HEK293T (cell line): ENCODE measurements around the gene MARF1.
"Not testable (repeated sequence)": the region's sequence is repeated elsewhere in the genome, so short reads cannot be mapped to it uniquely, and the experiment has no call there.

Experiments used
- CTCF ChIA-PET: fragments of 350-600 bp; formaldehyde crosslinking; extraction: SDS; loops from one replicate; lab custom pipeline; 2021; ENCODE audit warnings: antibody characterized with exemption, inconsistent platforms; lab: Yijun Ruan, JAX
- POLR2A ChIA-PET: fragments of 350-600 bp; formaldehyde crosslinking; extraction: SDS; loops from one replicate; lab custom pipeline; 2020; ENCODE audit warnings: antibody characterized with exemption, inconsistent platforms; lab: Yijun Ruan, JAX
- DNase-seq: peaks from one replicate; pipeline ENCODE4 v3.0.0; 2012; ENCODE audit warnings: mixed read lengths; ENCODE audit errors: extremely low spot score
- ARNT ChIP-seq: fragments of 450-650 bp; IDR thresholded peaks from 2 replicates; pipeline ENCODE4 v1.6.1; 2017; ENCODE audit warnings: mild to moderate bottlenecking
- BHLHE40 ChIP-seq: fragments of 450-650 bp; IDR thresholded peaks from 2 replicates; pipeline ENCODE4 v1.6.1; 2016; ENCODE audit warnings: mild to moderate bottlenecking, moderate library complexity, borderline replicate concordance
- CTBP1 ChIP-seq: fragments of 450-650 bp; IDR thresholded peaks from 2 replicates; pipeline ENCODE4 v1.6.1; 2016; ENCODE audit warnings: borderline replicate concordance
- ELF4 ChIP-seq: fragments of 450-650 bp; IDR thresholded peaks from 2 replicates; pipeline ENCODE4 v1.6.1; 2017; ENCODE audit warnings: antibody characterized with exemption
- FOXA1 ChIP-seq: fragments of 450-650 bp; IDR thresholded peaks from 2 replicates; pipeline ENCODE4 v1.6.1; 2016; ENCODE audit warnings: mild to moderate bottlenecking
- FOXK2 ChIP-seq: fragments of 450-650 bp; IDR thresholded peaks from 2 replicates; pipeline ENCODE4 v1.6.1; 2016; ENCODE audit warnings: mild to moderate bottlenecking
- FOXM1 ChIP-seq: fragments of 450-650 bp; IDR thresholded peaks from 2 replicates; pipeline ENCODE4 v1.6.1; 2017; ENCODE audit warnings: mild to moderate bottlenecking, borderline replicate concordance
- HDGF ChIP-seq: fragments of 450-650 bp; IDR thresholded peaks from 2 replicates; pipeline ENCODE4 v1.6.1; 2017; ENCODE audit warnings: antibody characterized with exemption, borderline replicate concordance
- L3MBTL2 ChIP-seq: fragments of 450-650 bp; conservative IDR thresholded peaks from 2 replicates; pipeline ENCODE4 v1.6.1; 2016; ENCODE audit warnings: mild to moderate bottlenecking
- LEF1 ChIP-seq: fragments of 450-650 bp; IDR thresholded peaks from 2 replicates; pipeline ENCODE4 v1.6.1; 2017; ENCODE audit warnings: mild to moderate bottlenecking, borderline replicate concordance
- NFRKB ChIP-seq: fragments of 450-650 bp; IDR thresholded peaks from 2 replicates; pipeline ENCODE4 v1.6.1; 2016; ENCODE audit warnings: mild to moderate bottlenecking, moderate library complexity
- PKNOX1 ChIP-seq: fragments of 450-650 bp; IDR thresholded peaks from 2 replicates; pipeline ENCODE4 v1.6.1; 2016
- SP1 ChIP-seq: fragments of 450-650 bp; IDR thresholded peaks from 2 replicates; pipeline ENCODE4 v1.6.1; 2017
- SUZ12 ChIP-seq: fragments of 450-650 bp; IDR thresholded peaks from 2 replicates; pipeline ENCODE4 v1.6.1; 2016; ENCODE audit warnings: mild to moderate bottlenecking
- TARDBP ChIP-seq: fragments of 450-650 bp; IDR thresholded peaks from 2 replicates; pipeline ENCODE4 v1.6.1; 2016
- ZNF384 ChIP-seq: fragments of 450-650 bp; IDR thresholded peaks from 2 replicates; pipeline ENCODE4 v1.6.1; 2016

The MARF1 gene

GRCh38 chr16:15610369-15610871 lies 32.5 kb downstream of the MARF1 start:
- POLR2A ChIA-PET = no interaction called here
- TF ChIP-seq SUZ12 (no peak), ELF4 (no peak), FOXM1 (no peak), LEF1 (no peak), ZNF384 (no peak), L3MBTL2 (no peak), HDGF (no peak), CTBP1 (no peak), BHLHE40 (no peak), PKNOX1 (no peak), FOXK2 (no peak), SP1 (no peak), ARNT (no peak), FOXA1 (no peak), TARDBP (no peak), NFRKB (no peak)
- CTCF ChIA-PET = no interaction called here
- DNase-seq = no peak

- CTCF ChIA-PET = no interaction called here
- no peak for DNase-seq
- no peak for TF ChIP-seq L3MBTL2
- TF ChIP-seq TARDBP = no peak
- no peak for TF ChIP-seq BHLHE40
- no peak for TF ChIP-seq ZNF384
- no peak for TF ChIP-seq ELF4
- TF ChIP-seq FOXK2 = no peak
- no peak for TF ChIP-seq ARNT
- no peak for TF ChIP-seq SP1
- POLR2A ChIA-PET = no interaction called here
Measured at GRCh38 chr16:15609286-15609649, 33.7 kb downstream of the MARF1 start.

DNA sequence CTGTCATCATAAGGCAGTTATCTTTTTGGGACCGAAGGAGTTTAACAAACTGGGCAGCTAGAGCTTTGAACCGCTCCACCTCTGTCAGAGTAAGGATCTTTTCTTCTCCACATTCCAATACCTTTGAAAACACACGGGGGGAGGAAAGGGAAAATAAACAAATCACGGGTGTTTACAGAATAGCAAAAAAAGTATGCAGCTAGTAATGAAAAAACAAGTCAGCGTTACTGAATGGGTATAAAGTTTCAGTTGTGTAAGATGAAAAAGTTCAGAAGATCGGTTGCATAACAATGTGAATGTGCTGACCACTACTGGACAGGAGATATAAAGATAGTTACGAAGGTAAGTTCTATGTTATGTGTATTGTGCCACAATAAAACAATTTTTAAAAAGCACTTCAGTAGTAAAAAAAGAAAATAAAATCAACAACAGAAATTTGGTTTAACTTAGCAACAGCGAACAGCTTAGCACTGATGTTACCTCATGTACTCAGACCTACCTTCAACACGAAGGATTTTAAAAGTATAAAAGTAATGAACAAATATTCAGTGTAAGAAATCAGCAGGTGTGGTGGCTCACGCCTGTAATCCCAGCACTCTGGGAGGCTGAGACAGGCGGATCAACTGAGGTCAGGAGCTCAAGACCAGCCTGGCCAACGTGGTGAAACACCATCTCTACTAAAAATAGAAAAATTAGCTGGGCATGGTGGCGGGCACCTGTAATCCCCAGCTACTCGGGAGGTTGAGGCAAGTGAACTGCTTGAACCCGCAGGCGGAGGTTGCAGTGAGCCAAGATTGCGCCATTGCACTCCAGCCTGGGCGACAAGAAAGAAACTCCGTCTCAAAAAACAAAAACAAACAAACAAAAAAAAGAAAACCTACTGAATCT lies 34.3 kb downstream of the MARF1 start:
- CTCF ChIA-PET = no interaction called here

DNA sequence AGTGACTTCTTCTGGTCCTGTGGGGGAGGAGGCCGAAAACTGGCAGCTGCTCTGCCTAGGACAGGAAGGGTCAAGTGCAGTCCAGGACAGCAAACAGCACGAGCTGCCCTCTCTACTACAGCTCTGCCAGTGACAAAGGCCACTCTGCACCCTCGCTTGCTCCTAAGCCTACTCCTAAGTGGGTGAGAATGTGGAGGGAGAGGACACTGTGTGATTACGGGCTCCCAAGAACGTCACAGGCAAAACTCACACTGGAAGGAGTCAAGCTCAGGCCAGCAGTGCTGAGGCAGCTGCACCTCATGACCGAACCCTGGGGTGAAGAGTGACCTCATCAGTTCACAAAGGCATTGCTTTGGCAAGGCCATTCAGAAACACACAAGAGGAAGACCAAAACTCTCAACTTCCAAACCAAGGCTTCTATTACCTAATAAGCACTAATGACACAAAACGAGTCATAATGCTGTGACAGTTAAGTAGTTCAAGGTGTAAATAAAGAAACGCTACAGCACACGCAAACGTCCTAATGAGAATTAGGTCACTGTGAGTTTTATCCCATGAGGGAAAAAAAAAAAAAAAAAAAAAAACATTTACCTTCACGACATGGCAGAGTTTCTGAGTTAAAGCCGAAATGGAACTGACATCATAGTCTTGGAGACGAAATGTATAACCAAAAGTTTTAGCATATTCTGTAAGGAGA lies 35.1 kb downstream of the MARF1 start:
- POLR2A ChIA-PET = no interaction called here
- TF ChIP-seq L3MBTL2 (no peak), TARDBP (no peak), FOXA1 (no peak), BHLHE40 (no peak), SUZ12 (no peak), HDGF (no peak), ZNF384 (no peak), ELF4 (no peak), NFRKB (no peak), FOXM1 (no peak), LEF1 (no peak), FOXK2 (no peak), ARNT (no peak), PKNOX1 (no peak), SP1 (no peak), CTBP1 (no peak)
- CTCF ChIA-PET = no interaction called here
- no peak for DNase-seq

More for the DNA sequence above, 34.3 kb downstream of the MARF1 start:
- POLR2A ChIA-PET = no interaction called here
- no peak for TF ChIP-seq ELF4
- no peak for TF ChIP-seq ZNF384
- TF ChIP-seq HDGF = no peak
- no peak for TF ChIP-seq FOXK2
- no peak for TF ChIP-seq FOXA1
- no peak for TF ChIP-seq ARNT
- TF ChIP-seq LEF1 = no peak
- no peak for TF ChIP-seq SUZ12
- TF ChIP-seq SP1 = no peak
- DNase-seq = no peak

GRCh38 chr16:15607221-15607699 lies 35.7 kb downstream of the MARF1 start:
- CTCF ChIA-PET, DNase-seq, POLR2A ChIA-PET: not testable (repeated sequence)

DNA sequence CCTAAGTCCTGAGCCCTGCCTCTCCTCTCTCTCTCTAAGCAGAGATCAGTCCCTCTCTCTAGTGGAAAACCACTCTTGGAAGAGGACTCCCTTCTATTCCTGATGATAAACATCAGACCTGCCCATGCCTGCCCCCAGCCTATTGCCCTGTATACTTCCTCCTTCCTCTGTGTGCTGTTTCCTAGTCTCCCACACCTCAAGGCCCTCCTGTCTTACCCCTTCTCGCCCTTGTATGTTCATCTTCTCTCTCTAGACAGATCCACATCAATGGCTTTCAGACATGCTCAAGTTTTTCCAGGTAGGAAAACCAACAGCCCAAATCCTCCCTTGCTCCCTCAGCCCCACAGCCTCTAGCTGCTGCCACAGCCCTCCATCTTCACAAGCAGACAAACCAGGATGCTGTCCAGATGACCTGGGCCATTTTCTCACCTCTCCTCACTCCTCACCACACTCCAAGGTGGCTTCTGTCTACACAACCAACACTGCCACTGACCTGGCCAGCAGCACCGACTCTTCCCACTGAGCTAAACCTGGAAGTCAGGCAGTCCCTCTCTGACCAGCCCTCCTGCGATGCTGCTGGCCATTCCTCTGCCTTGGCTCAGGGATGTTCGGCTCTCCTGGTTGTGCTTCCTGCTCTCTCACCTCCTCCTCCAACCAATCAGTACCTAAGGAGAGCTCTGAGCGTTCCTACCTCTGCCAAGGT lies 36.3 kb downstream of the MARF1 start:
- DNase-seq = no peak
- CTCF ChIA-PET = no interaction called here
- POLR2A ChIA-PET = no interaction called here
- TF ChIP-seq NFRKB (no peak), ELF4 (no peak)
